OCI-LY7 (cell line): ENCODE measurements around the gene C11orf16. TPM values are rescaled to one million over a fixed set of nuclear protein-coding genes. Genes with fewer than 3 reads are reported as not detected.
A peak's percentile ranks its signal among the peaks of the same experiment; 100 is the strongest.

Experiments
- BruUV-seq: library from RNA; stranded (reverse); fragments of 400-500 nt; replicated peaks from 2 replicates; lab custom pipeline; 2021; lab: Mats Ljungman, UMichigan
- CTCF ChIA-PET: fragments of 300-600 bp; sonication (Branson Sonifier 250); formaldehyde crosslinking; loops from one replicate; lab custom pipeline; 2022; ENCODE audit warnings: antibody characterized with exemption; ENCODE audit not compliant: unreplicated experiment; lab: Charles Lee
- POLR2A ChIA-PET: fragments of 300-600 bp; sonication (Branson Sonifier 250); formaldehyde crosslinking; loops from one replicate; lab custom pipeline; 2022; ENCODE audit warnings: antibody characterized with exemption; lab: Charles Lee
- DNase-seq: peaks from one replicate; pipeline ENCODE4 v3.0.0-alpha.2; 2015; ENCODE audit warnings: low spot score
- H2AFZ ChIP-seq: fragments of 200-600 bp; sonication (generic), shearing (Covaris generic); 2 replicates; pipeline ENCODE4 v1.6.1; 2014; ENCODE audit warnings: mild to moderate bottlenecking, antibody characterized with exemption, low read length, moderate library complexity
- H3K27ac ChIP-seq: fragments of 200-600 bp; sonication (generic); 2 replicates; pipeline ENCODE4 v1.5.1; 2014; ENCODE audit warnings: mixed run types, low read depth, mild to moderate bottlenecking, moderate library complexity, low read length, inconsistent platforms; ENCODE audit not compliant: poor library complexity, severe bottlenecking
- H3K36me3 ChIP-seq: fragments of 200-600 bp; sonication (generic); 2 replicates; pipeline ENCODE4 v1.6.1; 2014; ENCODE audit warnings: mild to moderate bottlenecking, antibody characterized with exemption, low read length, moderate library complexity, mixed read lengths; ENCODE audit not compliant: insufficient read depth
- H3K4me1 ChIP-seq: fragments of 200-600 bp; sonication (generic); 2 replicates; pipeline ENCODE4 v1.5.1; 2014; ENCODE audit warnings: mild to moderate bottlenecking, low read length; ENCODE audit not compliant: insufficient read depth, poor library complexity, severe bottlenecking
- H3K4me2 ChIP-seq: fragments of 200-600 bp; sonication (generic); 2 replicates; pipeline ENCODE4 v1.6.1; 2014; ENCODE audit warnings: mild to moderate bottlenecking, low read length
- H3K4me3 ChIP-seq: fragments of 200-600 bp; sonication (generic); 2 replicates; pipeline ENCODE4 v1.5.1; 2014; ENCODE audit warnings: mild to moderate bottlenecking, low read depth, low read length; ENCODE audit not compliant: poor library complexity, severe bottlenecking
- H3K79me2 ChIP-seq: fragments of 200-600 bp; sonication (generic); 2 replicates; pipeline ENCODE4 v1.6.1; 2016; ENCODE audit warnings: low read depth, mild to moderate bottlenecking, low read length, moderate library complexity, mixed read lengths; ENCODE audit not compliant: insufficient read depth
- H3K9me2 ChIP-seq: fragments of 200-600 bp; sonication (generic); 2 replicates; pipeline ENCODE4 v1.6.1; 2016; ENCODE audit warnings: mild to moderate bottlenecking, low read length, mixed read lengths; ENCODE audit not compliant: insufficient read depth
- H3K9me3 ChIP-seq: fragments of 200-600 bp; sonication (generic); 2 replicates; pipeline ENCODE4 v1.6.1; 2014; ENCODE audit warnings: mild to moderate bottlenecking, mixed run types, low read length, mixed read lengths
- H4K20me1 ChIP-seq: fragments of 200-600 bp; sonication (generic); 2 replicates; pipeline ENCODE4 v1.6.1; 2014; ENCODE audit warnings: mild to moderate bottlenecking, antibody characterized with exemption, low read length, moderate library complexity, mixed read lengths; ENCODE audit not compliant: insufficient read depth
- CTCF ChIP-seq: fragments of 200-600 bp; sonication (generic); conservative IDR thresholded peaks from 2 replicates; pipeline ENCODE4 v1.5.1; 2014; ENCODE audit warnings: mild to moderate bottlenecking, antibody characterized with exemption, low read length, moderate library complexity, mixed read lengths
- EZH2phosphoT487 ChIP-seq: fragments of 200-600 bp; sonication (generic); IDR thresholded peaks from 2 replicates; pipeline ENCODE4 v1.6.1; 2018; ENCODE audit warnings: low read depth, borderline replicate concordance, mild to moderate bottlenecking, mixed run types, antibody characterized with exemption, low read length, moderate library complexity, mixed read lengths
- intact Hi-C: fragments of 100-400 bp; cut with micrococcal nuclease; formaldehyde crosslinking; loops from one replicate; pipeline ENCODE4 v1.10.0; 2022; ENCODE audit not compliant: unreplicated experiment
- total RNA-seq, 2 experiments: library from RNA; depleted of rRNA in 1 of 2; stranded (reverse); fragments of >200 nt in 1 of 2; shearing (Covaris generic) in 1 of 2; gene quantifications; 2 replicates each; pipeline ENCODE4 v1.2.3, GENCODE V29; 2014 to 2022

Gene C11orf16
- total RNA-seq, 2 experiments from 2014 or later: not detected

DNA sequence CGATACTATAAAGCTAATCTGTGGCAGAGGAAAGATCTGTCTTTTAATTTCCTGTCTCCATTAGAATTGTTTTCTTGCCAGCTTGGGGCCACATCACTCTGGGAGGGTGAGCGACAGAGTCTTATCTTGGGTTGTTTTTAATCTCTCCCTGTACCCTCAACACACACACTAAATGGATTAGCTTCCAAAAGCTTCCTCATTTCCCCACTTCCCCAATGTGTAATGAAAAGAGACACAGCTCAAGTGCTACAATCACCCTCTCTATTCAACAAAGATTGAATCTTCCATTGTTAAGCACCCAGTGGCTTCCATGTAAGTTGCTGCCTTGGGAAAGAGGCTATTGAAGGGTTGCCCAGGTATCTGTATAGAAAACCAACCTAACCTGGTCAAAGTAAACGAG lies 16.1 kb upstream of the C11orf16 start:
- no TSS peak for BruUV-seq
- POLR2A ChIA-PET: interaction anchor here (0.6 to 1.3 kb wide), 6 partner anchors 9 to 1081 kb away, joined by 3 to 4 read pairs (median 4); no protein-coding TSS in a partner anchor
- CTCF ChIA-PET: no interaction called here
- Histone ChIP-seq H3K9me3 (no peaks in the 10 kb centered on the region), H3K4me2 (no peak overlapping the region), H2AFZ (no peak overlapping the region), H3K9me2 (no peaks in the 10 kb centered on the region), H3K27ac (no peak overlapping the region), H4K20me1 (no peaks in the 10 kb centered on the region), H3K4me3 (no peak overlapping the region), H3K4me1 (no peaks in the 10 kb centered on the region), H3K79me2 (no peaks in the 10 kb centered on the region), H3K36me3 (peaks cover 66% of the 10 kb centered on the region)
- TF ChIP-seq CTCF (no peak), EZH2phosphoT487 (no peak)
- DNase-seq: no peak
- intact Hi-C loops: no loop called here

DNA sequence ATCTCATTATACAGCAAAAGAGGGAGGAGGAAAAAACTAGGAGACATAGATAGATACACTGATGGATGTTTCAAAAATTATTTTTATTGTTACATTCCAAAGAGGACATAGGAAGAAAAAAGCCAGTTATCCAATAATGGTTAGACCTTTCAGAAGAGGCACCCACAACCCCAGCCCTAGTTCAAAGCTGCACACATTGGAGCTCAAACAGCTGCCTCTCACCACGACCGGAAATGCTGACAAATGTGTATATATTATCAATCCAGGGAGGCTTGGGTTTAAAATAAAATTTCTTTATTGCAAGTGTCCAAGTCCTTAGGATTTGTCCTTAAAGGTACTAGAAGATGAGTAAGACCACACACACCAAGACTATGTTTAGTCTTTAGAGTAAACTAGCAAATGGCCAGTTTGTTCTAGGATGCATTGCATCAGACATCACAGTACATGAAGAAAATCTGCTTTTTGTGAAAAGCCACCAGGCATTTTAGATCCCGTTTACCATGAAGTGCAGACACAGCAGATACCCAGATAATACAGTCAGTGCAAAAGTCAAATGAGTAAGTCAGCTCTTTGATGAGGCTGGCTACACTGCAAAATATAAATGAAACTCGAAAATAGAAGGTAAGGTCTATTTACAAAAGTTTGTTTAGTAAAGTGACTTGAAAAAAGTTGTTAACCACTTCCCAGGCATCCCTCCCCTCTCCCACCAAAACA lies 14.6 kb upstream of the C11orf16 start:
- POLR2A ChIA-PET: interaction anchor here (0.6 kb wide), 1 partner anchor 365 kb away, joined by 3 read pairs; no protein-coding TSS in a partner anchor
- H3K79me2 ChIP-seq: no peaks in the 10 kb centered on the region
- TF ChIP-seq CTCF (no peak), EZH2phosphoT487 (no peak)
- H3K4me1 ChIP-seq: no peaks in the 10 kb centered on the region
- H3K9me3 ChIP-seq: no peaks in the 10 kb centered on the region
- H3K36me3 ChIP-seq: peaks cover 51% of the 10 kb centered on the region
- H4K20me1 ChIP-seq: no peaks in the 10 kb centered on the region
- no peak overlapping the region for H3K4me2 ChIP-seq
- no peak overlapping the region for H2AFZ ChIP-seq
- H3K27ac ChIP-seq: no peak overlapping the region
- no peak for DNase-seq
- intact Hi-C loops: no loop called here
- no peaks in the 10 kb centered on the region for H3K9me2 ChIP-seq
- CTCF ChIA-PET: no interaction called here
- BruUV-seq: TSS peak; percentile 56
- no peak overlapping the region for H3K4me3 ChIP-seq

GRCh38 chr11:8942518-8943066 lies 9.8 kb upstream of the C11orf16 start, which contains the start of gene ASCL3:
TSS of gene ASCL3 (minus strand) at chr11:8943016. CDS start at chr11:8938161, 4,855 bp downstream.
- H3K4me3 ChIP-seq: no peak within 1 kb of the TSS
- intact Hi-C loops: no loop called here
- ChIA-PET POLR2A (no interaction called here), CTCF (no interaction called here)
- no peaks in the 10 kb centered on the region; the same call in 1 of the 2 replicates for H4K20me1 ChIP-seq
- H3K4me2 ChIP-seq: no peak within 1 kb of the TSS
- H3K9me3 ChIP-seq: no peaks in the 10 kb centered on the region
- no peak for TF ChIP-seq CTCF
- TF ChIP-seq EZH2phosphoT487: no peak
- DNase-seq: no peak
- no peaks in the 10 kb centered on the region for H3K4me1 ChIP-seq
- BruUV-seq: no TSS peak
- no peaks in the 10 kb centered on the region for H3K9me2 ChIP-seq
- no peaks in the 10 kb centered on the region for H3K79me2 ChIP-seq
- H3K36me3 ChIP-seq: peaks cover 8% of the 10 kb centered on the region; the same call in 1 of the 2 replicates
- H3K27ac ChIP-seq: no peak within 1 kb of the TSS
- H2AFZ ChIP-seq: no peak within 1 kb of the TSS
